HG03066 (cell line): ENCODE measurements around the gene TBC1D24.
"Not testable (repeated sequence)": the region's sequence is repeated elsewhere in the genome, so short reads cannot be mapped to it uniquely, and the experiment has no call there.

Source experiments
- ATAC-seq: cut with Tn5 transposase; IDR thresholded peaks from one replicate; pipeline ENCODE4 v1.9.1; 2021; ENCODE audit warnings: low read depth; ENCODE audit not compliant: unreplicated experiment

The TBC1D24 gene

GRCh38 chr16:2554709-2555425, 79.9 kb downstream of the TBC1D24 start:
- not testable (repeated sequence) for ATAC-seq
